GM12872 (cell line): Measurements from ENCODE around the gene KCNQ2.

Source experiments
- CTCF ChIP-seq: IDR thresholded peaks from 3 replicates; pipeline ENCODE4 v1.5.1; 2011; ENCODE audit warnings: low read depth, mild to moderate bottlenecking, low read length, moderate library complexity; ENCODE audit not compliant: insufficient read depth

The KCNQ2 gene

GRCh38 chr20:63411151-63411897, 61.1 kb downstream of the KCNQ2 start:
- no peak for TF ChIP-seq CTCF

- TF ChIP-seq CTCF, result no peak
Measured at GRCh38 chr20:63409834-63410435, 62.5 kb downstream of the KCNQ2 start.

- no peak for TF ChIP-seq CTCF
Measured at GRCh38 chr20:63409066-63409833, 63.2 kb downstream of the KCNQ2 start.

GRCh38 chr20:63408684-63409046, 63.8 kb downstream of the KCNQ2 start:
- no peak for TF ChIP-seq CTCF

GRCh38 chr20:63407928-63408683, 64.3 kb downstream of the KCNQ2 start:
- no peak for TF ChIP-seq CTCF

- no peak for TF ChIP-seq CTCF
Measured at GRCh38 chr20:63406617-63407245, 65.7 kb downstream of the KCNQ2 start.
